GM12878 (cell line): Measurements from ENCODE around the gene STX8. TPM values are rescaled to one million over a fixed set of nuclear protein-coding genes. Genes with fewer than 3 reads are reported as not detected.

ENCODE experiments used
- ATAC-seq: fragments of 200-7000 bp; cut with Tn5 transposase; 3 replicates; pipeline ENCODE4 v1.9.1; 2020; ENCODE audit warnings: mild to moderate bottlenecking, moderate library complexity
- BruUV-seq: library from RNA; stranded (reverse); fragments of 400-500 nt; replicated peaks from 2 replicates; lab custom pipeline; 2021; lab: Mats Ljungman, UMichigan
- CTCF ChIA-PET: fragments of 300-600 bp; sonication (Branson Sonifier 250); formaldehyde crosslinking; extraction: SDS; loops from one replicate; lab custom pipeline; 2021; ENCODE audit warnings: inconsistent platforms; lab: Yijun Ruan, JAX
- POLR2A ChIA-PET: fragments of 350-600 bp; formaldehyde crosslinking; extraction: SDS; loops from one replicate; lab custom pipeline; 2021; ENCODE audit warnings: inconsistent platforms; lab: Charles Lee
- RAD21 ChIA-PET: fragments of 300-600 bp; sonication (Branson Sonifier 250); formaldehyde crosslinking; loops from one replicate; lab custom pipeline; 2023; ENCODE audit warnings: antibody characterized with exemption; ENCODE audit not compliant: unreplicated experiment; lab: Charles Lee
- SMC1A ChIA-PET: fragments of 300-600 bp; sonication (Branson Sonifier 250); formaldehyde crosslinking; loops from one replicate; lab custom pipeline; 2023; ENCODE audit not compliant: unreplicated experiment, uncharacterized antibody; lab: Charles Lee
- DNase-seq: peaks from one replicate; pipeline ENCODE4 v3.0.0-alpha.2; 2011; ENCODE audit warnings: low read depth, low spot score
- FAIRE-seq: peaks from 3 replicates; lab custom pipeline; 2011; peaks lifted over from hg19 to GRCh38; lab: Jason Lieb, UNC
- H2AFZ ChIP-seq: 2 replicates; pipeline ENCODE4 v1.6.0; 2011; ENCODE audit warnings: low read depth, low read length, control low read depth; ENCODE audit not compliant: control insufficient read depth
- H3K27ac ChIP-seq: 2 replicates; pipeline ENCODE4 v1.5.1; 2011; ENCODE audit warnings: control low read depth; ENCODE audit not compliant: control insufficient read depth, insufficient read depth
- H3K27me3 ChIP-seq, 2 experiments: replicated peaks in 1 of 2; 2 replicates each; pipeline versions ENCODE4 v1.6.0 to v1.6.1; 2011; ENCODE audit warnings: low read length in 1 of 2; ENCODE audit not compliant: control insufficient read depth in 2 of 2, insufficient read depth in 2 of 2
- H3K36me3 ChIP-seq, 2 experiments: 2 replicates each; pipeline ENCODE4 v1.5.1; 2011; ENCODE audit warnings: low read length in 1 of 2; ENCODE audit not compliant: control insufficient read depth in 2 of 2, insufficient read depth in 2 of 2
- H3K4me1 ChIP-seq: 2 replicates; pipeline ENCODE4 v1.6.1; 2011; ENCODE audit warnings: mild to moderate bottlenecking, low read length, moderate library complexity, mixed read lengths; ENCODE audit not compliant: control insufficient read depth, insufficient read depth
- H3K4me2 ChIP-seq: 2 replicates; pipeline ENCODE4 v1.6.0; 2011; ENCODE audit warnings: control low read depth; ENCODE audit not compliant: control insufficient read depth, insufficient read depth
- H3K4me3 ChIP-seq: fragments of 200-600 bp; sonication (generic); 2 replicates; pipeline ENCODE4 v1.5.1; 2016
- H3K79me2 ChIP-seq: 2 replicates; pipeline ENCODE4 v1.6.0; 2011; ENCODE audit warnings: low read length; ENCODE audit not compliant: control insufficient read depth, insufficient read depth
- H3K9ac ChIP-seq: 2 replicates; pipeline ENCODE4 v1.8.0; 2011; ENCODE audit warnings: low read length, control low read depth, mixed read lengths; ENCODE audit not compliant: control insufficient read depth, insufficient read depth
- H3K9me3 ChIP-seq: replicated peaks from 3 replicates; pipeline ENCODE4 v1.5.1; 2011; ENCODE audit warnings: mild to moderate bottlenecking, low read length; ENCODE audit not compliant: control insufficient read depth, insufficient read depth
- H4K20me1 ChIP-seq: 2 replicates; pipeline ENCODE4 v1.6.0; 2011; ENCODE audit not compliant: control insufficient read depth, insufficient read depth
- BRCA1 ChIP-seq: IDR thresholded peaks from 2 replicates; pipeline ENCODE4 v1.6.1; 2011; ENCODE audit warnings: low read depth, low read length, improper control_type of control experiment
- CHD4 ChIP-seq: fragments of 200-600 bp; sonication (generic); IDR thresholded peaks from 2 replicates; pipeline ENCODE4 v1.6.1; 2016; ENCODE audit warnings: mild to moderate bottlenecking
- E2F4 ChIP-seq: IDR thresholded peaks from 2 replicates; pipeline ENCODE4 v1.6.1; 2012; ENCODE audit warnings: low read depth, low read length, improper control_type of control experiment
- EZH2 ChIP-seq: IDR thresholded peaks from 2 replicates; pipeline ENCODE4 v1.6.1; 2012; ENCODE audit warnings: low read depth, mild to moderate bottlenecking, control low read depth, inconsistent platforms, low read length, borderline replicate concordance; ENCODE audit not compliant: control insufficient read depth
- HCFC1 ChIP-seq: fragments of 150-350 bp; IDR thresholded peaks from 2 replicates; pipeline ENCODE4 v1.6.1; 2014; ENCODE audit warnings: low read length
- HDGF ChIP-seq: fragments of 450-650 bp; IDR thresholded peaks from 2 replicates; pipeline ENCODE4 v1.6.1; 2016; ENCODE audit warnings: antibody characterized with exemption
- LARP7 ChIP-seq: fragments of 450-650 bp; IDR thresholded peaks from 2 replicates; pipeline ENCODE4 v1.6.1; 2017; ENCODE audit warnings: mild to moderate bottlenecking
- RELB ChIP-seq: fragments of 450-650 bp; IDR thresholded peaks from 2 replicates; pipeline ENCODE4 v1.6.1; 2017; ENCODE audit warnings: low read depth, mild to moderate bottlenecking, moderate library complexity
- SMAD1 ChIP-seq: fragments of 450-650 bp; IDR thresholded peaks from 2 replicates; pipeline ENCODE4 v1.6.1; 2018; ENCODE audit warnings: mild to moderate bottlenecking, low read depth; ENCODE audit not compliant: partially characterized antibody
- SMARCA5 ChIP-seq: fragments of 450-650 bp; IDR thresholded peaks from 2 replicates; pipeline ENCODE4 v1.6.1; 2017; ENCODE audit warnings: mild to moderate bottlenecking
- SPI1 ChIP-seq: IDR thresholded peaks from 2 replicates; pipeline ENCODE4 v1.6.1; 2011; ENCODE audit warnings: low read depth, mild to moderate bottlenecking, low read length, moderate library complexity, borderline replicate concordance; ENCODE audit not compliant: insufficient read depth
- TCF3 ChIP-seq: IDR thresholded peaks from 2 replicates; pipeline ENCODE4 v1.6.1; 2012; ENCODE audit warnings: low read depth, mild to moderate bottlenecking, low read length, borderline replicate concordance; ENCODE audit not compliant: insufficient read depth
- ZNF274 ChIP-seq: IDR thresholded peaks from one replicate; pipeline ENCODE4 v1.8.0; 2011; ENCODE audit not compliant: insufficient read length, insufficient read depth
- WGBS: methylation state at CpG from one replicate; pipeline ENCODE4 v1.1.6; 2016; ENCODE audit warnings: low lambda C conversion rate; ENCODE audit not compliant: insufficient replicate concordance, insufficient coverage; ENCODE audit errors: missing lambda C conversion rate; 5-methylcytosine and 5-hydroxymethylcytosine counted together
- in situ Hi-C: fragments of 300-500 bp; cut with MboI; formaldehyde crosslinking; loops from 9 replicates; pipeline ENCODE4 v1.14.3; 2018; ENCODE audit warnings: mixed read lengths
- intact Hi-C: fragments of 100-400 bp; cut with micrococcal nuclease; formaldehyde crosslinking; loops from one replicate; pipeline ENCODE4 v1.14.2; 2022; ENCODE audit not compliant: unreplicated experiment
- polyA plus RNA-seq, 11 experiments: library from polyadenylated mRNA; depleted of rRNA in 4 of 11; unstranded in 6 of 11; stranded (reverse) in 5 of 11; fragments of >200 nt; fragmentation: Nextera tagmentation in 4 of 11; fragmentation: Illumina TruSeq in 1 of 11; extraction: Ambion mirVana in 4 of 11; extraction: Trizol in 1 of 11; gene quantifications; 1 replicate in 1 of 11; 2 replicates in 10 of 11; pipeline versions ENCODE4 v1.2.1 to v1.2.3, GENCODE V29; 2011 to 2016; ENCODE audit warnings: inconsistent platforms in 2 of 11, missing spikeins in 2 of 11, low read depth in 1 of 11
- total RNA-seq, 4 experiments: library from RNA; depleted of rRNA in 3 of 4; stranded (reverse); fragments of >200 nt in 3 of 4; fragmentation: Illumina TruSeq in 1 of 4; extraction: Trizol in 1 of 4; gene quantifications; 2 replicates each; pipeline versions ENCODE4 v1.2.1 to v1.2.3, GENCODE V29; 2013 to 2021
- TF ChIP-seq, protein P1 (sequence below): fragments of 450-650 bp; IDR thresholded peaks from 2 replicates; pipeline ENCODE4 v1.6.1; 2017; ENCODE audit warnings: antibody characterized with exemption, mild to moderate bottlenecking, moderate library complexity

STX8 gene
- total and polyA plus RNA-seq, 10 of the 15 experiments (the other 5 are each of a cell fraction or from before 2014, with no cell fraction given): 47.9 to 151 (median 72.9) TPM

DNA sequence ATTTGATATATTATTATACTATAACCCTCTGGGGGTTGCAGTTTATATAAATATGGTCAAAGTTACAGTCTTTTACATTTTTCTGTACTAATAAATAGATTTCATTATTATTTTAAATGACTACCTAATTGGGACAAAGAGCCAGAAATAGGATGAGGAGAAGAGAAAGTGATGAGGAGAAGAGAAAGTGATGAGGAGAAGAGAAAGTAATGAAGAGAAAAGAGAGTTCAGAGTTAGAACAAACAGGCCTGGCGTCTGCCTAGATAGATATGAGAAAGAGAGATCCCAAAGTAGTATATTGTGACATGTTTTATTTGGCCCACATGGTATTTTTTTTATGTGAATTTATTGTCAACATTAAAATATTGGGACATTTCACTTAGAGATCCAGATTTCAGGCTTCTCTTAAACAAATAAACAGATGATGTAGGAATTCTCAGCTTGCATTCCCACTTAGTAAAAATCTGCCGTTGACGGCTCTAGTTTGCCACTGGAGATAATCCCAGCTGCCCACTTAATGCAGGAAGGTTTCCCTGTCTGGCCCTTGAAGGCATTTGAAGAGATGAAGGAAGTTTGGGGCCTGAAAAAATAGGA lies 210.7 kb downstream of the STX8 start:
- no TSS peak for BruUV-seq
- ATAC-seq (no peak), FAIRE-seq (no peak), DNase-seq (no peak)
- Histone ChIP-seq H3K36me3 (no peaks in the 10 kb centered on the region), H2AFZ (no peak overlapping the region), H3K9me3 (no peaks in the 10 kb centered on the region), H3K4me1 (peaks cover 3% of the 10 kb centered on the region; the same call in 1 of the 2 replicates), H3K9ac (no peak overlapping the region), H4K20me1 (no peaks in the 10 kb centered on the region), H3K4me2 (no peak overlapping the region), H3K27me3 (no peaks in the 10 kb centered on the region), H3K27ac (no peak overlapping the region), H3K4me3 (no peak overlapping the region), H3K79me2 (no peaks in the 10 kb centered on the region)
- ChIA-PET POLR2A (no interaction called here), SMC1A (no interaction called here), CTCF (interaction anchor here (0.9 to 1.2 kb wide), 2 partner anchors 10 to 17 kb away, joined by 3 read pairs; no protein-coding TSS in a partner anchor), RAD21 (no interaction called here)
- intact Hi-C loops (no loop called here), in situ Hi-C loops (no loop called here)
- TF ChIP-seq CHD4: no peak
- no peak for TF ChIP-seq TCF3
- no peak for TF ChIP-seq SMAD1
- no peak for TF ChIP-seq ZNF274
- no peak for TF ChIP-seq HDGF
- TF ChIP-seq EZH2: no peak
- TF ChIP-seq SPI1: no peak
- no peak for TF ChIP-seq RELB
- TF ChIP-seq SMARCA5: no peak
- no peak for TF ChIP-seq E2F4
- TF ChIP-seq BRCA1: no peak
- TF ChIP-seq LARP7: no peak
- no peak for TF ChIP-seq HCFC1
- TF ChIP-seq, protein P1, sequence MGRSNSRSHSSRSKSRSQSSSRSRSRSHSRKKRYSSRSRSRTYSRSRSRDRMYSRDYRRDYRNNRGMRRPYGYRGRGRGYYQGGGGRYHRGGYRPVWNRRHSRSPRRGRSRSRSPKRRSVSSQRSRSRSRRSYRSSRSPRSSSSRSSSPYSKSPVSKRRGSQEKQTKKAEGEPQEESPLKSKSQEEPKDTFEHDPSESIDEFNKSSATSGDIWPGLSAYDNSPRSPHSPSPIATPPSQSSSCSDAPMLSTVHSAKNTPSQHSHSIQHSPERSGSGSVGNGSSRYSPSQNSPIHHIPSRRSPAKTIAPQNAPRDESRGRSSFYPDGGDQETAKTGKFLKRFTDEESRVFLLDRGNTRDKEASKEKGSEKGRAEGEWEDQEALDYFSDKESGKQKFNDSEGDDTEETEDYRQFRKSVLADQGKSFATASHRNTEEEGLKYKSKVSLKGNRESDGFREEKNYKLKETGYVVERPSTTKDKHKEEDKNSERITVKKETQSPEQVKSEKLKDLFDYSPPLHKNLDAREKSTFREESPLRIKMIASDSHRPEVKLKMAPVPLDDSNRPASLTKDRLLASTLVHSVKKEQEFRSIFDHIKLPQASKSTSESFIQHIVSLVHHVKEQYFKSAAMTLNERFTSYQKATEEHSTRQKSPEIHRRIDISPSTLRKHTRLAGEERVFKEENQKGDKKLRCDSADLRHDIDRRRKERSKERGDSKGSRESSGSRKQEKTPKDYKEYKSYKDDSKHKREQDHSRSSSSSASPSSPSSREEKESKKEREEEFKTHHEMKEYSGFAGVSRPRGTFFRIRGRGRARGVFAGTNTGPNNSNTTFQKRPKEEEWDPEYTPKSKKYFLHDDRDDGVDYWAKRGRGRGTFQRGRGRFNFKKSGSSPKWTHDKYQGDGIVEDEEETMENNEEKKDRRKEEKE: no peak
- 63% methylated on average over 3 of the region's 3 CpGs for WGBS
